Mesendoderm (in vitro differentiated cells): ENCODE data around the gene ATXN2.
"Not testable (repeated sequence)": the region's sequence is repeated elsewhere in the genome, so short reads cannot be mapped to it uniquely, and the experiment has no call there.

Experiments used
- DNase-seq: peaks from one replicate; pipeline ENCODE4 v3.0.0; 2013
- H2AK5ac ChIP-seq: 2 replicates; pipeline ENCODE4 v1.6.1; 2013; ENCODE audit warnings: low read length, inconsistent platforms
- H2BK120ac ChIP-seq: 2 replicates; pipeline ENCODE4 v1.6.1; 2013; ENCODE audit warnings: low read depth, mild to moderate bottlenecking, low read length, moderate library complexity, mixed read lengths
- H2BK15ac ChIP-seq: replicated peaks from 2 replicates; pipeline ENCODE4 v1.6.1; 2013; ENCODE audit warnings: low read depth, mild to moderate bottlenecking, moderate library complexity
- H2BK5ac ChIP-seq: 2 replicates; pipeline ENCODE4 v1.6.1; 2013; ENCODE audit warnings: low read length, inconsistent platforms
- H3K18ac ChIP-seq: 2 replicates; pipeline ENCODE4 v1.6.1; 2013; ENCODE audit warnings: mild to moderate bottlenecking, low read length, mixed read lengths
- H3K23ac ChIP-seq: one replicate; pipeline ENCODE4 v1.6.1; 2013; ENCODE audit warnings: low read length
- H3K27ac ChIP-seq: 2 replicates; pipeline ENCODE4 v1.5.1; 2013; ENCODE audit warnings: low read depth, mild to moderate bottlenecking, inconsistent platforms, low read length, moderate library complexity
- H3K27me3 ChIP-seq: 2 replicates; pipeline ENCODE4 v1.6.1; 2013; ENCODE audit warnings: low read length, control low read depth, mild to moderate bottlenecking, inconsistent platforms; ENCODE audit not compliant: insufficient read depth, poor library complexity
- H3K36me3 ChIP-seq: 2 replicates; pipeline ENCODE4 v1.6.1; 2013; ENCODE audit warnings: low read length, inconsistent platforms; ENCODE audit not compliant: control insufficient read depth, insufficient read depth
- H3K4ac ChIP-seq: one replicate; pipeline ENCODE4 v1.6.1; 2013; ENCODE audit warnings: low read depth, mild to moderate bottlenecking, low read length, moderate library complexity
- H3K4me1 ChIP-seq: 2 replicates; pipeline ENCODE4 v1.6.1; 2013; ENCODE audit warnings: low read depth, low read length, inconsistent platforms; ENCODE audit not compliant: control insufficient read depth
- H3K4me2 ChIP-seq: 2 replicates; pipeline ENCODE4 v1.6.1; 2013; ENCODE audit warnings: low read length
- H3K4me3 ChIP-seq: 2 replicates; pipeline ENCODE4 v1.5.1; 2013; ENCODE audit warnings: mild to moderate bottlenecking, low read length
- H3K56ac ChIP-seq: one replicate; pipeline ENCODE4 v1.6.1; 2013; ENCODE audit warnings: low read length
- H3K79me1 ChIP-seq: 2 replicates; pipeline ENCODE4 v1.6.1; 2013; ENCODE audit warnings: low read length, inconsistent platforms
- H3K79me2 ChIP-seq: 2 replicates; pipeline ENCODE4 v1.6.1; 2013; ENCODE audit warnings: mild to moderate bottlenecking, low read length; ENCODE audit not compliant: control insufficient read depth, insufficient read depth
- H3K9ac ChIP-seq: 2 replicates; pipeline ENCODE4 v1.6.1; 2013; ENCODE audit warnings: low read length, inconsistent platforms
- H4K5ac ChIP-seq: one replicate; pipeline ENCODE4 v1.6.1; 2013; ENCODE audit warnings: low read length
- H4K8ac ChIP-seq: one replicate; pipeline ENCODE4 v1.6.1; 2013; ENCODE audit warnings: low read depth, mild to moderate bottlenecking, control low read depth, low read length, moderate library complexity
- WGBS: extraction: QIAGEN DNeasy Blood & Tissue Kit; methylation state at CpG from one replicate; pipeline ENCODE4 v1.1.7; 2013; ENCODE audit warnings: low lambda C conversion rate, missing lambda C conversion rate; ENCODE audit not compliant: insufficient coverage; ENCODE audit errors: extremely low coverage; 5-methylcytosine and 5-hydroxymethylcytosine counted together

Gene ATXN2

DNA sequence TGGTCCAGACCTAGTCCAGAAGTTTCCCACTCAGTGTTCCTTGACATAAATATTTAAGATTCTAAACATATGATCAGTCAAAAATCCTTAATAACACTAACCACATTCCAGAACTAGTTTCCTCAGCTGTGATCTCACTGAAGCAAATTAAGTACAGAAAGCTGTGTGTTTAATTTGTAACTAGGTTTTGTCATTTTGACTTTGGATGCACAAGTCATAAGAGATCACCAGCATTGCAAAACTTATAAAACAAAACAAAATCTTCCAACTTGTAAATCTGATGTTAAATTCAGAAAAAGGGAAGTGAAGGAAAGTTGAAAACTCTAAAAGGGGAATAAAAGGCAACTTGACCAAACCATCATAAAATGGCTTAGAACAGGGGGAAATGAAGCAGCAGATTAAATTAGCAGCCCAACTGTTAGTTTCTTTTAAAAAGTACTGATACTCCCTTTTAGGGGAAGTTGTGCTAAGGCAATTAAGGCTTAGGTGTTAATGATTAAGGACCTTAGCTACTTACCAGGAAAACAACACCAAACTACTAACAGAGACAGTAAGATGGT, 136.8 kb downstream of the ATXN2 start:
- Histone ChIP-seq H3K4me1 (no peaks in the 10 kb centered on the region), H4K5ac (no peak overlapping the region), H2BK120ac (no peak overlapping the region), H3K27me3 (no peaks in the 10 kb centered on the region), H3K23ac (no peak overlapping the region), H3K79me1 (no peaks in the 10 kb centered on the region), H2AK5ac (no peak overlapping the region), H3K4me2 (no peak overlapping the region), H4K8ac (no peak overlapping the region), H2BK5ac (no peak overlapping the region), H3K36me3 (no peaks in the 10 kb centered on the region), H3K27ac (no peak overlapping the region), H3K4me3 (no peak overlapping the region), H3K4ac (no peak overlapping the region), H2BK15ac (no peak overlapping the region), H3K18ac (no peak overlapping the region), H3K79me2 (no peaks in the 10 kb centered on the region), H3K9ac (no peak overlapping the region), H3K56ac (no peak overlapping the region)
- no peak for DNase-seq

DNA sequence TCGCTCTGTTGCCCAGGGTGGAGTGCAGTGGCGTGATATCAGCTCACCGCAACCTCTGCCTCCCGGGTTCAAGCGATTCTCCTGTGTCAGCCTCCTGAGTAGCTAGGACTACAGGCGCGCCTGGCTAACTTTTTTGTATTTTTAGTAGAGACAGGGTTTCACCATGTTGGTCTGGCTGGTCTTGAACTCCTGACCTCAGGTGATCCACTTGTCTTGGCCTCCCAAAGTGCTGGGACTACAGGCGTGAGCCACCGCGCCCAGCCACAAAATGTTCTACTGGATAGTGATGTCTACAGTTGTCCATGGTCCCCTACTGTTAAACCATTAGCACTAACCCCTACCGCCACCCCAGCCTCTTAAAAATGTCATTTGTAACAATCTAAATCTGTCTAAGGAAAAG, 139.0 kb downstream of the ATXN2 start:
- not testable (repeated sequence) for H2BK5ac ChIP-seq, H3K4me2 ChIP-seq, H2BK15ac ChIP-seq, H3K79me1 ChIP-seq, H3K4me3 ChIP-seq, H3K9ac ChIP-seq, H3K79me2 ChIP-seq, H3K23ac ChIP-seq, H3K18ac ChIP-seq, H4K8ac ChIP-seq, H2AK5ac ChIP-seq, H2BK120ac ChIP-seq, H3K36me3 ChIP-seq, H3K27me3 ChIP-seq, DNase-seq, H3K56ac ChIP-seq, H4K5ac ChIP-seq, H3K4ac ChIP-seq, H3K27ac ChIP-seq, H3K4me1 ChIP-seq
- no CpG with 5 or more reads among the region's 11 CpGs for WGBS

- Histone ChIP-seq H2BK120ac (no peak overlapping the region), H3K18ac (no peak overlapping the region), H3K79me1 (no peaks in the 10 kb centered on the region), H3K4me1 (no peaks in the 10 kb centered on the region), H3K36me3 (peaks cover 15% of the 10 kb centered on the region), H2BK5ac (no peak overlapping the region), H3K9ac (no peak overlapping the region), H3K4me3 (no peak overlapping the region), H2AK5ac (no peak overlapping the region), H2BK15ac (no peak overlapping the region), H3K4ac (no peak overlapping the region), H4K8ac (no peak overlapping the region), H3K27ac (no peak overlapping the region), H3K23ac (no peak overlapping the region), H3K27me3 (no peaks in the 10 kb centered on the region), H3K56ac (no peak overlapping the region), H3K4me2 (no peak overlapping the region), H3K79me2 (no peaks in the 10 kb centered on the region), H4K5ac (no peak overlapping the region)
- WGBS: no CpG with 5 or more reads among the region's 6 CpGs
- no peak for DNase-seq
Observed at GRCh38 chr12:111458546-111459172, 140.5 kb downstream of the ATXN2 start.

DNA sequence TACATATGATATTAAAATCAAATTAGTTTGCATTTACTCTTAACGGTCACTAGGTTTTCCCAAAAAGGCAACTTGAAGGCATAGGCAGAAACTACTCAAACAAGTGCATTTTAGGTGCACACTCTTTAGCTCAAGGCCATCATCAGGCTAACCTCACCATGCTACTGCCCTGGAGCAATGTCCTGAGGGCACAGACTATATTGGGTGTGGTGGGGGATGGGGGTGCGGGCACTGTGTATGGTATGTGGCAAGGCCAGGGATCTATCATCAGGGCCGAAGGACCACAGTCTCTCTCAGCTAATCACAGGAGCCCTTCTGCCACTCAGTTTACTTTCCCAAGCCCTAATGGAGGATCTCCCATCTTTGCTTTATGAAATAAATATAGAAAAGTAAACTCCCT, 141.5 kb downstream of the ATXN2 start:
- H4K8ac ChIP-seq: no peak overlapping the region
- no peak overlapping the region for H2AK5ac ChIP-seq
- no peak overlapping the region for H3K9ac ChIP-seq
- no CpG with 5 or more reads among the region's 3 CpGs for WGBS
- H3K18ac ChIP-seq: no peak overlapping the region
- no peak overlapping the region for H3K23ac ChIP-seq
- H2BK15ac ChIP-seq: no peak overlapping the region
- no peak overlapping the region for H3K4me2 ChIP-seq
- no peak overlapping the region for H3K4ac ChIP-seq
- no peak for DNase-seq
- H3K56ac ChIP-seq: no peak overlapping the region
- no peaks in the 10 kb centered on the region for H3K79me1 ChIP-seq
- H3K4me1 ChIP-seq: no peaks in the 10 kb centered on the region
- H2BK5ac ChIP-seq: no peak overlapping the region
- H4K5ac ChIP-seq: no peak overlapping the region
- no peaks in the 10 kb centered on the region for H3K79me2 ChIP-seq
- H3K4me3 ChIP-seq: no peak overlapping the region
- H2BK120ac ChIP-seq: no peak overlapping the region
- peaks cover 18% of the 10 kb centered on the region for H3K36me3 ChIP-seq
- H3K27ac ChIP-seq: no peak overlapping the region
- no peaks in the 10 kb centered on the region for H3K27me3 ChIP-seq

GRCh38 chr12:111457071-111457470, 142.0 kb downstream of the ATXN2 start:
- H4K5ac ChIP-seq: no peak overlapping the region
- H3K79me1 ChIP-seq: no peaks in the 10 kb centered on the region
- no peak overlapping the region for H3K27ac ChIP-seq
- no peaks in the 10 kb centered on the region for H3K79me2 ChIP-seq
- no peak overlapping the region for H3K56ac ChIP-seq
- no peak for DNase-seq
- peaks cover 18% of the 10 kb centered on the region for H3K36me3 ChIP-seq
- no peak overlapping the region for H3K4ac ChIP-seq
- H3K27me3 ChIP-seq: no peaks in the 10 kb centered on the region
- no peak overlapping the region for H2BK120ac ChIP-seq
- no peak overlapping the region for H4K8ac ChIP-seq
- WGBS: no CpG with 5 or more reads among the region's 9 CpGs
- H2AK5ac ChIP-seq: no peak overlapping the region
- H3K23ac ChIP-seq: no peak overlapping the region
- H2BK5ac ChIP-seq: no peak overlapping the region
- H3K9ac ChIP-seq: no peak overlapping the region
- H2BK15ac ChIP-seq: no peak overlapping the region
- no peaks in the 10 kb centered on the region for H3K4me1 ChIP-seq
- H3K4me2 ChIP-seq: no peak overlapping the region
- no peak overlapping the region for H3K18ac ChIP-seq
- no peak overlapping the region for H3K4me3 ChIP-seq
